Measurements from ENCODE around the gene LMAN2.

The LMAN2 gene

DNA sequence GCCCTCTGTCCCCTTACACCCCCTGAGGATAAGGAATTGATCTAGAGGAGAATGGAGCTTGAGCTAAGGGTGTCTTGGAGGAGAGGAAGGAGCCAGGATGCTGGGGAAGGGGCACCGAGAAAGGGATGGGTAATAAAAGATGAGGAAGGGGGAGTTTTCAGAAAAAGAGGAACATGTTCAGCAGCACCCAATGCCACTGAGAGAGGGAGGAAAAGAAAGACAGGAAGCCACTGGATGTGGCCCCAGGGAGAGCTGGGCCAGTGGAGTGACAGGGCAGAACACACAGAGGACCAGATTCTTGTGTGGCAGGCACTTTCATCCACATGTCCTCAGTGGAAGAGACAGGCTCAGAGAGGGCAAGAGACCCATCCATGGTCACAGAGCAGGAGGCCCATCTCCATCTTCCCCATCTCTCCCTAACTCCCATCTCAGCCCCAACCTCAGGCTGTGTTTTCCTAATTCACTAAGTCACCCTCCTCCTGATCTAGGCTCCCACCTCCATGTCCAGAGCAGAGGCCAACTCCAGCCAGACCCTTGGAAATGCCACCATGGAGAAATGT lies 41.8 kb upstream of the LMAN2 start:
- H3K9ac ChIP-seq (ENCODE audit: low read length): no peak overlapping the region

DNA sequence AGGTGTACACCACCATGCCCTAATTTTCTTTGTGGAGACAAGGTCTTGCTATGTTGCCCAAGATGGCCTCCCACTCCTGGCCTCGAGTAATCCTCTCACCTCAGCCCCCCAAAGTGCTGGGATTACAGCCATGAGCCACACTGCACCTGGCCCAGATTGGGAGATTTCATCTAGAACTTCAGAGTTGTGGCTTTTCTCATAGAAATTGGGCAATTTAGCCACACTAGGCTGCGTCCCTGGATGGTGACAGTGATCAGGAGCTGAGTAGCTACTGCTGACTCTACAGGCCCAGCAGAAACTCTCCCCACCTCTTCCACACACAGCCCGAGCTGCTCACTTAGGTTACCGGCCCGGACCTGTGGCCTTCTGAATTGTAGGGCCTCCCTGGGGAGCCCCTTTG lies 41.3 kb upstream of the LMAN2 start:
- H3K27me3 ChIP-seq (ENCODE audit: insufficient read depth, low read length): peaks cover 4% of the 10 kb centered on the region
- TF ChIP-seq CTCF (IDR thresholded peaks at IDR 0.05; ENCODE audit: low read length): no peak
- TF ChIP-seq EZH2 (IDR thresholded peaks at IDR 0.05; ENCODE audit: borderline replicate concordance, low read length): no peak
- no peaks in the 10 kb centered on the region for H3K9me3 ChIP-seq (ENCODE audit: low read length)
- H3K36me3 ChIP-seq (ENCODE audit: insufficient read depth, low read length): no peaks in the 10 kb centered on the region
- no peak overlapping the region for H3K4me3 ChIP-seq (ENCODE audit: low read depth, low read length, poor library complexity, severe bottlenecking)
- no peaks in the 10 kb centered on the region for H3F3A ChIP-seq (ENCODE audit: insufficient read depth, low read length)
- no peak overlapping the region for H3K4me2 ChIP-seq (ENCODE audit: low read length)
- H2AFZ ChIP-seq (ENCODE audit: low read length): no peak overlapping the region
- no peaks in the 10 kb centered on the region for H4K20me1 ChIP-seq (ENCODE audit: insufficient read depth, low read length)
- no peaks in the 10 kb centered on the region for H3K9me2 ChIP-seq (ENCODE audit: low read depth, low read length)
- peaks cover 23% of the 10 kb centered on the region for H3K4me1 ChIP-seq (ENCODE audit: insufficient read depth, low read length, severe bottlenecking)
- H3K27ac ChIP-seq (ENCODE audit: low read depth, low read length, poor library complexity, severe bottlenecking): no peak overlapping the region
- H3K9ac ChIP-seq (ENCODE audit: low read length): no peak overlapping the region
- H3K79me2 ChIP-seq (ENCODE audit: insufficient read depth, low read length): no peaks in the 10 kb centered on the region

More for the DNA sequence above, 41.8 kb upstream of the LMAN2 start:
- H3K27me3 ChIP-seq (ENCODE audit: insufficient read depth, low read length): peaks cover 4% of the 10 kb centered on the region
- H3F3A ChIP-seq (ENCODE audit: insufficient read depth, low read length): no peaks in the 10 kb centered on the region
- no peaks in the 10 kb centered on the region for H3K9me3 ChIP-seq (ENCODE audit: low read length)
- H4K20me1 ChIP-seq (ENCODE audit: insufficient read depth, low read length): no peaks in the 10 kb centered on the region
- no peak overlapping the region for H3K27ac ChIP-seq (ENCODE audit: low read depth, low read length, poor library complexity, severe bottlenecking)
- no peaks in the 10 kb centered on the region for H3K9me2 ChIP-seq (ENCODE audit: low read depth, low read length)
- no peak for TF ChIP-seq EZH2 (IDR thresholded peaks at IDR 0.05; ENCODE audit: borderline replicate concordance, low read length)
- no peak for TF ChIP-seq CTCF (IDR thresholded peaks at IDR 0.05; ENCODE audit: low read length)
- no peak overlapping the region for H3K4me3 ChIP-seq (ENCODE audit: low read depth, low read length, poor library complexity, severe bottlenecking)
- H3K36me3 ChIP-seq (ENCODE audit: insufficient read depth, low read length): no peaks in the 10 kb centered on the region
- no peak overlapping the region for H3K4me2 ChIP-seq (ENCODE audit: low read length)
- peaks cover 21% of the 10 kb centered on the region for H3K4me1 ChIP-seq (ENCODE audit: insufficient read depth, low read length, severe bottlenecking)
- H3K79me2 ChIP-seq (ENCODE audit: insufficient read depth, low read length): no peaks in the 10 kb centered on the region
- H2AFZ ChIP-seq (ENCODE audit: low read length): no peak overlapping the region

DNA sequence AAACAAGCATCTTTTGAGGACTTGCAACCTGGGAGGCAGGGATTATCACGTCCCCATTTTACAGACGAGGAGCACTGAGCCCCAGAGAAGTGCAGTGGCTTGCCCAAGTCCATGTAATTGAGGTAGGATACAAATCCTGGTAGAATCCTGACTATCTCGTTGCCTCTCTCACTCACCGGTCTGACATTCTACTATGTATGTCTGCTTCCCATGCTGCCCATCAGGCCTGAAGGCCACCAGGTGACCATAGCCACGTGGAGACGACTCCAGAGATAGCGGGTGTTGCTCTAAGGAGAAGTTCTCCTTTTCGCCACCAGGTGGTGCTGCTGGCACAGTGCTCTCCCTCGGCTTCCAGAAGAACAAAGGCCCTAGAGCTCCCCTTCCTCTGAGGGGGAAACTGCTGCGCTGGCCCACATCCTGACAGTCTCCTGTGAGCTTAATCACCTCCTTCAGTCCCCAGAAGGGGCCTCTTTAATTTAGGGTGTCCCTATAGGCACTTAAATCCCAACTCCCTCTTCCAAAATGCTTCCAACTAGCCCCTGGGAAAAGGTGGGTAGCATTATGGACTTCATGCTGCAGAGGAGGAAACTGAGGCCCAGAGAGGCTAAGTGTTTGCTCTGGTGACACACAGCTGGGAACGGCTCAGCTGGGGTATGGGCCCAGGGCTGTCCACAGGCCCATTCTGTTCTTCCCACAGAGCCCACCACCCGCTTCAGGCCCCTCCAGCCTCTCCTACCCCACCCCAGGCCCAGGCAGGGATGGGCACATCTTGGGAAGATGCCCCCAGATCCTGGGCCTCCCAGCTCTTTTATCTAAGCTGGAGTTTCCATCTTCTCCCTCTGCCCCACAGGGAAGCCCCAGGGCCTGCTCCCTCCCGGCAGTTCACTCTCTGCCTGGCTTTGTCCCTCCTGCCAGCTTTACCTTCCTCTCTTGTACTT lies 39.2 kb upstream of the LMAN2 start:
- Histone ChIP-seq H3K27ac (ENCODE audit: low read depth, low read length, poor library complexity, severe bottlenecking) (no peak overlapping the region), H3K4me3 (ENCODE audit: low read depth, low read length, poor library complexity, severe bottlenecking) (no peak overlapping the region), H3K4me1 (ENCODE audit: insufficient read depth, low read length, severe bottlenecking) (peaks cover 34% of the 10 kb centered on the region), H3K9ac (ENCODE audit: low read length) (no peak overlapping the region; the same call in 1 of the 2 replicates), H3F3A (ENCODE audit: insufficient read depth, low read length) (no peaks in the 10 kb centered on the region), H3K4me2 (ENCODE audit: low read length) (no peak overlapping the region; the same call in 1 of the 2 replicates), H4K20me1 (ENCODE audit: insufficient read depth, low read length) (no peaks in the 10 kb centered on the region), H3K27me3 (ENCODE audit: insufficient read depth, low read length) (peaks cover 4% of the 10 kb centered on the region), H3K9me3 (ENCODE audit: low read length) (no peaks in the 10 kb centered on the region), H3K79me2 (ENCODE audit: insufficient read depth, low read length) (no peaks in the 10 kb centered on the region), H3K36me3 (ENCODE audit: insufficient read depth, low read length) (no peaks in the 10 kb centered on the region), H3K9me2 (ENCODE audit: low read depth, low read length) (no peaks in the 10 kb centered on the region), H2AFZ (ENCODE audit: low read length) (no peak overlapping the region)
- TF ChIP-seq EZH2 (IDR thresholded peaks at IDR 0.05; ENCODE audit: borderline replicate concordance, low read length) (no peak), CTCF (IDR thresholded peaks at IDR 0.05; ENCODE audit: low read length) (peak; percentile 86)
